SU-DHL-6 (cell line): Measurements from ENCODE around the gene OTOA.
"Not testable (repeated sequence)": the region's sequence is repeated elsewhere in the genome, so short reads cannot be mapped to it uniquely, and the experiment has no call there.

Experiments
- H2AFZ ChIP-seq: fragments of 200-600 bp; sonication (generic); 2 replicates; pipeline ENCODE4 v1.6.1; 2014; ENCODE audit warnings: low read depth, mild to moderate bottlenecking, moderate library complexity, mixed read lengths, antibody characterized with exemption, low read length; ENCODE audit not compliant: severe bottlenecking
- H3F3A ChIP-seq: fragments of 200-600 bp; shearing (Covaris generic); 2 replicates; pipeline ENCODE4 v1.6.0; 2016; ENCODE audit warnings: antibody characterized with exemption, mild to moderate bottlenecking; ENCODE audit not compliant: insufficient read depth
- H3K27ac ChIP-seq: fragments of 200-600 bp; sonication (generic); 2 replicates; pipeline ENCODE4 v1.5.1; 2016; ENCODE audit warnings: low read depth, mild to moderate bottlenecking, low read length, moderate library complexity, mixed read lengths
- H3K27me3 ChIP-seq: fragments of 200-600 bp; sonication (generic), shearing (Covaris generic); 2 replicates; pipeline ENCODE4 v1.6.0; 2014; ENCODE audit warnings: mild to moderate bottlenecking, low read length
- H3K36me3 ChIP-seq: fragments of 200-600 bp; sonication (generic); 2 replicates; pipeline ENCODE4 v1.6.1; 2014; ENCODE audit warnings: mild to moderate bottlenecking, low read length, mixed read lengths
- H3K4me2 ChIP-seq: fragments of 300-600, 200-600 bp; shearing (Covaris generic), sonication (generic); 2 replicates; pipeline ENCODE4 v1.6.0; 2014; ENCODE audit warnings: low read length, low read depth, mild to moderate bottlenecking; ENCODE audit not compliant: poor library complexity, severe bottlenecking
- H3K4me3 ChIP-seq: fragments of 200-600 bp; sonication (generic); 2 replicates; pipeline ENCODE4 v1.5.1; 2014; ENCODE audit warnings: antibody characterized with exemption, low read length, mild to moderate bottlenecking, mixed read lengths; ENCODE audit not compliant: insufficient read depth, poor library complexity, severe bottlenecking
- H3K79me2 ChIP-seq: fragments of 200-600 bp; sonication (generic); 2 replicates; pipeline ENCODE4 v1.6.1; 2014; ENCODE audit warnings: mild to moderate bottlenecking, low read length, moderate library complexity; ENCODE audit not compliant: insufficient read depth
- H3K9ac ChIP-seq: fragments of 200-600 bp; sonication (generic); 2 replicates; pipeline ENCODE4 v1.7.0; 2014; ENCODE audit warnings: mild to moderate bottlenecking, low read length
- H3K9me2 ChIP-seq: fragments of 200-600 bp; sonication (generic); replicated peaks from 2 replicates; pipeline ENCODE4 v1.6.1; 2014; ENCODE audit warnings: low read length; ENCODE audit not compliant: insufficient read depth
- H3K9me3 ChIP-seq: fragments of 200-600 bp; sonication (generic); 2 replicates; pipeline ENCODE4 v1.6.1; 2014; ENCODE audit warnings: low read length, mixed read lengths; ENCODE audit not compliant: insufficient read depth
- H4K20me1 ChIP-seq: fragments of 200-600 bp; sonication (generic); 2 replicates; pipeline ENCODE4 v1.6.1; 2014; ENCODE audit warnings: low read depth, mild to moderate bottlenecking, antibody characterized with exemption, low read length, moderate library complexity, mixed read lengths
- EZH2phosphoT487 ChIP-seq: fragments of 200-600 bp; sonication (generic), shearing (Covaris generic); conservative IDR thresholded peaks from 2 replicates; pipeline ENCODE4 v1.6.1; 2018; ENCODE audit warnings: mild to moderate bottlenecking, antibody characterized with exemption, low read length, moderate library complexity, mixed read lengths
- TF ChIP-seq, protein P1 (sequence below): fragments of 200-600 bp; sonication (generic); IDR thresholded peaks from one replicate; pipeline ENCODE4 v1.5.1; 2017; ENCODE audit warnings: antibody characterized with exemption, mild to moderate bottlenecking, low read length, moderate library complexity; ENCODE audit not compliant: insufficient read depth, poor library complexity, severe bottlenecking

OTOA gene

DNA sequence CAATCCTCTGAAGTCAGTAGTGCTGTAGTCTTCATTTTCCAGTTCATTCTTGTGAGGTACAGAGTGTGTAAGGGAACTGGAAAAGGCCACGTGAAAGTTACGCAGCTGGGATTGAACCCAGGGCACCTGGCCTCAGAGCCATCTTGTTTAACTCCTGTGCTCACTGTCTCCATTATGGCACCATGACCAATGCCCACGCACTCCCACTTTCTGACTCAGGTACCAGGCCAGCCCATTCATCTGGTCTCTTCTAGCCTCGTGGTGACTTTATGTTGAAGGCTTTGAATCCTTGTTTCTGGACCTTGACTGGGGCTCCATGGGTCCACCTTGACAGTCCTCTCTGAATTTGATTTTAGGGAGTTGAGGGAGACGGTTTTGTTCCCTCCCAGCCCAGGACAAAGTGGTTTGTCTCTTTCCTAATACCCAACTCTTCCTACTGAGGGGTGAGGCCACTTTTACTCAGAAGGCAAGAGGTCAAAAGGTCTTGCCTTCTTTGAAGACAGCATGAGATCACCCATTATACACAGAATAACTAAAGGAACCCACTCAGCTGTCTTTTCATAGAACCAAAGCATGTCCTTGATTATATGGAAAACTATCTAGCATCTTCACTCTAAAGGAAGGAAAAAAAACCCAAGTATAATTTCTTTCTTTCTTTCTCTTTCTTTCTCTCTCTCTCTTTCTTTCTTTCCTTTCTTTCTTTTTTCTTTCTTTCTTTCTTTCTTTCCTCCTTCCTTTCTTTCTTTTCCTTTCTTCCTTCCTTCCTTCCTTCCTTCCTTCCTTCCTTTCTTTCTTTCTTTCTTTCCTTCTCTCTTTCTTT, 50.0 kb downstream of the OTOA start:
- no peak for TF ChIP-seq EZH2phosphoT487
- TF ChIP-seq, protein P1, sequence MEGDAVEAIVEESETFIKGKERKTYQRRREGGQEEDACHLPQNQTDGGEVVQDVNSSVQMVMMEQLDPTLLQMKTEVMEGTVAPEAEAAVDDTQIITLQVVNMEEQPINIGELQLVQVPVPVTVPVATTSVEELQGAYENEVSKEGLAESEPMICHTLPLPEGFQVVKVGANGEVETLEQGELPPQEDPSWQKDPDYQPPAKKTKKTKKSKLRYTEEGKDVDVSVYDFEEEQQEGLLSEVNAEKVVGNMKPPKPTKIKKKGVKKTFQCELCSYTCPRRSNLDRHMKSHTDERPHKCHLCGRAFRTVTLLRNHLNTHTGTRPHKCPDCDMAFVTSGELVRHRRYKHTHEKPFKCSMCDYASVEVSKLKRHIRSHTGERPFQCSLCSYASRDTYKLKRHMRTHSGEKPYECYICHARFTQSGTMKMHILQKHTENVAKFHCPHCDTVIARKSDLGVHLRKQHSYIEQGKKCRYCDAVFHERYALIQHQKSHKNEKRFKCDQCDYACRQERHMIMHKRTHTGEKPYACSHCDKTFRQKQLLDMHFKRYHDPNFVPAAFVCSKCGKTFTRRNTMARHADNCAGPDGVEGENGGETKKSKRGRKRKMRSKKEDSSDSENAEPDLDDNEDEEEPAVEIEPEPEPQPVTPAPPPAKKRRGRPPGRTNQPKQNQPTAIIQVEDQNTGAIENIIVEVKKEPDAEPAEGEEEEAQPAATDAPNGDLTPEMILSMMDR = no peak
- Histone ChIP-seq H3K4me3 (no peak overlapping the region), H3K27me3 (no peaks in the 10 kb centered on the region), H3F3A (no peaks in the 10 kb centered on the region), H3K9me3 (no peaks in the 10 kb centered on the region), H3K4me2 (no peak overlapping the region), H2AFZ (no peak overlapping the region), H3K36me3 (no peaks in the 10 kb centered on the region), H3K9ac (no peak overlapping the region), H3K9me2 (no peaks in the 10 kb centered on the region), H3K79me2 (no peaks in the 10 kb centered on the region), H3K27ac (no peak overlapping the region), H4K20me1 (no peaks in the 10 kb centered on the region)

DNA sequence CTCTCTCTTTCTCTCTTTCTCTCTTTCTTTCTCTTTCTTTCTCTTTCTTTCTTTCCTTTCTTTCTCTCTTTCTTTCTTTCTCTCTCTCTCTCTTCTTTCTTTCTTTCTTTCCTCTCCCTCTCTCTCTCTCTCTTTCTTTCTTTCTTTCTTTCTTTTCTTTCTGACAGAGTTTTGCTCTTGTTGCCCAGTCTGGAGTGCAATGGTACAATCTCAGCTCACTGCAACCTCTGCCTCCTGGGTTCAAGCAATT, 50.5 kb downstream of the OTOA start:
- H4K20me1 ChIP-seq, H3F3A ChIP-seq, H3K27ac ChIP-seq, H3K9ac ChIP-seq, H3K9me2 ChIP-seq, H3K79me2 ChIP-seq, H3K9me3 ChIP-seq, H2AFZ ChIP-seq, H3K4me3 ChIP-seq, H3K36me3 ChIP-seq, H3K4me2 ChIP-seq, H3K27me3 ChIP-seq: not testable (repeated sequence)

DNA sequence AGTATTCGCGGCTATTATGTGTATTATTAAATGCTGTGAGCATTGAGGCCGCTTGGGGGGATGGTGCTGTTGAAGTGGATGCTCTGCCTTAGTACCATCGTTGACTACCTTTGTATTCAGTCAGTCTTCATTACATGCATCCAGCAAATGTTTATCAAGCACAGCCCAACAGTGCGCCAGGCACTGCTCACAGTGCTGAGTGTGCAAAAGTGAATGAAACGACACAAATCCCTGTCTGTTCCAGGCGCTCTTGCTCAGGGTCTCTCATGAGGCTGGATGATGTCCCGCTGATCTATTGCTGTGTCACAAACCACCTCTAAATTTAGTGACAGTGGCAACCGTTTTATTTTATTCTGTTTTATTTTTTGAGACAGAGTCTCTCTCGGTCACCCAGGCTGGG, 53.8 kb downstream of the OTOA start:
- Histone ChIP-seq H3K9me3 (no peaks in the 10 kb centered on the region), H3K9me2 (no peaks in the 10 kb centered on the region), H3K79me2 (no peaks in the 10 kb centered on the region), H3K36me3 (no peaks in the 10 kb centered on the region), H3K4me2 (no peak overlapping the region), H2AFZ (no peak overlapping the region), H3K4me3 (no peak overlapping the region), H3K27ac (no peak overlapping the region), H4K20me1 (no peaks in the 10 kb centered on the region), H3K27me3 (no peaks in the 10 kb centered on the region), H3K9ac (no peak overlapping the region), H3F3A (no peaks in the 10 kb centered on the region)
- TF ChIP-seq, protein P1 = no peak
- TF ChIP-seq EZH2phosphoT487 = no peak

DNA sequence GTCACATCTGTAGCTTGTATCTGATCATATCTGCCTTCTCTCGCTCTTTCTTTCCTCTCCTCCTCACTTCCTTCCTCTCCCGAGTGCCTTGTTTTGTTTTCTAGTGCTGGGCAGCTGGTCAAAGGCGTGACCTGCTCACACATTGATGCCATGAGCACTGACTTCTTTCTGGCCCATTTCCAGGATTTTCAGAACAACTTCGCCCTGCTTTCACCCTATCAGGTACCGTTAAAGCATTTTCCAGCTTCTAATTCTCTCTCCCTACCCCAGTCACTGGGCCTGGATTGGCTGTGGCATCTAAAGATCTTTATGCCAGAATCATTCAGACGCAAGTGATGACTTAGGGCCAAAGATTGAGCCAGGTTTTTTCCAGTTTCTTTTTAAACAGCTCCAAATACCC, 55.5 kb downstream of the OTOA start:
- no peak overlapping the region for H3K4me2 ChIP-seq
- H2AFZ ChIP-seq = no peak overlapping the region
- no peaks in the 10 kb centered on the region for H3K79me2 ChIP-seq
- H3K9me2 ChIP-seq = no peaks in the 10 kb centered on the region
- TF ChIP-seq, protein P1 = no peak
- TF ChIP-seq EZH2phosphoT487 = no peak
- no peak overlapping the region for H3K9ac ChIP-seq
- no peaks in the 10 kb centered on the region for H3K27me3 ChIP-seq
- no peak overlapping the region for H3K4me3 ChIP-seq
- H4K20me1 ChIP-seq = no peaks in the 10 kb centered on the region
- H3K36me3 ChIP-seq = no peaks in the 10 kb centered on the region
- H3K9me3 ChIP-seq = no peaks in the 10 kb centered on the region
- no peaks in the 10 kb centered on the region for H3F3A ChIP-seq
- no peak overlapping the region for H3K27ac ChIP-seq
